HepG2 (cell line): ENCODE results near the gene FBP1. TPM values are rescaled to one million over a fixed set of nuclear protein-coding genes. Genes with fewer than 3 reads are reported as not detected.

ENCODE experiments used
- ATAC-seq: fragments of 200-7000 bp; cut with Tn5 transposase; 3 replicates; pipeline ENCODE4 v1.9.1; 2020; ENCODE audit warnings: mild to moderate bottlenecking, moderate library complexity
- BruUV-seq: library from RNA; stranded (reverse); fragments of 400-500 nt; replicated peaks from 2 replicates; lab custom pipeline; 2021; lab: Mats Ljungman, UMichigan
- CTCF ChIA-PET: fragments of 300-600 bp; formaldehyde crosslinking; extraction: SDS; loops from one replicate; lab custom pipeline; 2021; ENCODE audit warnings: low total read pairs, inconsistent platforms, low intra/inter-chr PET ratio; lab: Yijun Ruan, JAX
- POLR2A ChIA-PET: fragments of 350-600 bp; sonication (Branson Sonifier 250); formaldehyde crosslinking; loops from one replicate; lab custom pipeline; 2020; ENCODE audit warnings: antibody characterized with exemption, inconsistent platforms; lab: Yijun Ruan, JAX
- DNase-seq: peaks from one replicate; pipeline ENCODE4 v3.0.0-alpha.2; 2015; ENCODE audit warnings: low spot score
- FAIRE-seq: peaks from 3 replicates; lab custom pipeline; 2011; peaks lifted over from hg19 to GRCh38; lab: Jason Lieb, UNC
- H2AFZ ChIP-seq: one replicate; pipeline ENCODE4 v1.6.1; 2011; ENCODE audit warnings: low read length, inconsistent platforms
- H3K27ac ChIP-seq: fragments of 300-600 bp; 3 replicates; pipeline ENCODE4 v1.8.0; 2011; ENCODE audit warnings: mixed run types, mild to moderate bottlenecking, mixed read lengths, low read length, inconsistent platforms; ENCODE audit not compliant: insufficient read depth; ENCODE audit errors: extremely low read length
- H3K27me3 ChIP-seq, 2 experiments: fragments of 200-600 bp in 1 of 2; 2 replicates in 1 of 2; 3 replicates in 1 of 2; pipeline versions ENCODE4 v1.6.0 to v1.8.0; 2011; ENCODE audit warnings: low read length in 2 of 2, mild to moderate bottlenecking in 2 of 2, moderate library complexity in 2 of 2, inconsistent platforms in 1 of 2; ENCODE audit not compliant: insufficient read depth in 2 of 2, control insufficient read depth in 1 of 2
- H3K36me3 ChIP-seq, 2 experiments: fragments of 200-600 bp in 1 of 2; replicated peaks in 1 of 2; 2 replicates in 1 of 2; 3 replicates in 1 of 2; pipeline versions ENCODE4 v1.5.1 to v1.8.0; 2011; ENCODE audit warnings: low read length in 2 of 2, inconsistent platforms in 1 of 2; ENCODE audit not compliant: insufficient read depth in 2 of 2, control insufficient read depth in 1 of 2
- H3K4me1 ChIP-seq: 2 replicates; pipeline ENCODE4 v1.5.1; 2012; ENCODE audit warnings: low read length, inconsistent platforms; ENCODE audit not compliant: insufficient read depth
- H3K4me2 ChIP-seq: 2 replicates; pipeline ENCODE4 v1.6.0; 2011; ENCODE audit warnings: low read depth, low read length, inconsistent platforms
- H3K4me3 ChIP-seq, 3 experiments: fragments of 200-600 bp in 1 of 3; sonication (generic), shearing (Covaris generic) in 1 of 3; replicated peaks in 1 of 3; 2 replicates each; pipeline ENCODE4 v1.5.1; 2011 to 2016; ENCODE audit warnings: low read length in 3 of 3, inconsistent platforms in 2 of 3, low read depth in 2 of 3, mild to moderate bottlenecking in 2 of 3, control low read depth in 1 of 3, mixed read lengths in 1 of 3; ENCODE audit not compliant: insufficient read depth in 1 of 3
- H3K79me2 ChIP-seq: one replicate; pipeline ENCODE4 v1.6.1; 2011; ENCODE audit warnings: low read length, inconsistent platforms; ENCODE audit not compliant: insufficient read depth
- H3K9ac ChIP-seq: 2 replicates; pipeline ENCODE4 v1.6.0; 2011; ENCODE audit warnings: mild to moderate bottlenecking, low read depth, low read length, inconsistent platforms; ENCODE audit not compliant: insufficient read depth
- H3K9me3 ChIP-seq: 2 replicates; pipeline ENCODE4 v1.5.1; 2012; ENCODE audit warnings: mild to moderate bottlenecking, low read length
- H4K20me1 ChIP-seq: 2 replicates; pipeline ENCODE4 v1.6.0; 2011; ENCODE audit warnings: inconsistent platforms, mild to moderate bottlenecking, low read length, moderate library complexity; ENCODE audit not compliant: insufficient read depth
- CENPX ChIP-seq: sonication (generic); formaldehyde crosslinking; IDR thresholded peaks from 2 replicates; pipeline ENCODE4 v1.9.0; 2021; ENCODE audit warnings: mild to moderate bottlenecking, missing genetic modification reagents, moderate library complexity
- FOXA1 ChIP-seq, 2 experiments: fragments of 450-650 bp in 1 of 2; sonication (generic) in 1 of 2; formaldehyde crosslinking in 1 of 2; IDR thresholded peaks; 2 replicates each; pipeline versions ENCODE4 v1.4.0 to v1.6.1; 2016 to 2020; ENCODE audit warnings: missing genetic modification reagents in 1 of 2
- ISL2 ChIP-seq: sonication (generic); formaldehyde crosslinking; IDR thresholded peaks from 2 replicates; pipeline ENCODE4 v1.5.0; 2020; ENCODE audit warnings: missing genetic modification reagents
- KDM4B ChIP-seq: sonication (generic); formaldehyde crosslinking; IDR thresholded peaks from 2 replicates; pipeline ENCODE4 v1.4.0; 2020; ENCODE audit warnings: missing genetic modification reagents
- SALL1 ChIP-seq: sonication (generic); formaldehyde crosslinking; IDR thresholded peaks from 2 replicates; pipeline ENCODE4 v1.8.0; 2022; ENCODE audit warnings: mild to moderate bottlenecking, missing genetic modification reagents
- SRY ChIP-seq: sonication (generic); formaldehyde crosslinking; IDR thresholded peaks from 2 replicates; pipeline ENCODE4 v1.8.0; 2022; ENCODE audit warnings: mild to moderate bottlenecking, missing genetic modification reagents
- YEATS4 ChIP-seq: sonication (generic); formaldehyde crosslinking; IDR thresholded peaks from 2 replicates; pipeline ENCODE4 v1.4.0; 2020; ENCODE audit warnings: missing genetic modification reagents, borderline replicate concordance
- ZBTB39 ChIP-seq: sonication (generic); formaldehyde crosslinking; IDR thresholded peaks from 2 replicates; pipeline ENCODE4 v1.5.0; 2020; ENCODE audit warnings: missing genetic modification reagents
- ZFP91 ChIP-seq: sonication (generic); formaldehyde crosslinking; IDR thresholded peaks from 2 replicates; pipeline ENCODE4 v1.9.0; 2022; ENCODE audit warnings: missing genetic modification reagents, mild to moderate bottlenecking, borderline replicate concordance
- ZNF10 ChIP-seq: sonication (generic); formaldehyde crosslinking; IDR thresholded peaks from 2 replicates; pipeline ENCODE4 v1.4.0; 2020; ENCODE audit warnings: mild to moderate bottlenecking, low read depth, missing genetic modification reagents, borderline replicate concordance
- ZNF430 ChIP-seq: sonication (generic); formaldehyde crosslinking; IDR thresholded peaks from 2 replicates; pipeline ENCODE4 v1.9.0; 2021; ENCODE audit warnings: mild to moderate bottlenecking, missing genetic modification reagents
- WGBS: methylation state at CpG from one replicate; pipeline ENCODE4 v1.1.6; 2017; ENCODE audit warnings: low lambda C conversion rate; 5-methylcytosine and 5-hydroxymethylcytosine counted together
- in situ Hi-C: cut with HindIII; loops from 2 replicates; pipeline ENCODE4 v1.10.0; 2017; ENCODE audit warnings: low pct_unique_long_range_greater_than_20kb; ENCODE audit not compliant: extremely low pct_ligation_motif_present
- intact Hi-C: fragments of 100-400 bp; cut with micrococcal nuclease; formaldehyde crosslinking; loops from one replicate; pipeline ENCODE4 v1.10.0; 2022; ENCODE audit not compliant: unreplicated experiment
- polyA plus RNA-seq, 8 experiments: library from polyadenylated mRNA; depleted of rRNA in 3 of 8; stranded (reverse) in 7 of 8; unstranded in 1 of 8; fragments of >200 nt; fragmentation: Illumina TruSeq in 4 of 8; extraction: Trizol in 4 of 8; gene quantifications; 2 replicates each; pipeline versions ENCODE4 v1.2.1 to v1.2.3, GENCODE V29; 2011 to 2016; ENCODE audit warnings: low read depth in 4 of 8, missing spikeins in 1 of 8, mixed read lengths in 1 of 8; ENCODE audit not compliant: insufficient read depth in 1 of 8
- total RNA-seq, 5 experiments: library from RNA; depleted of rRNA; stranded (reverse); fragments of >200 nt; fragmentation: Illumina TruSeq; extraction: Trizol; gene quantifications; 2 replicates each; pipeline ENCODE4 v1.2.3, GENCODE V29; 2016; ENCODE audit warnings: low read depth in 1 of 5
- TF ChIP-seq, protein P1 (sequence below): sonication (generic); formaldehyde crosslinking; IDR thresholded peaks from 2 replicates; pipeline ENCODE4 v1.8.1; 2023; ENCODE audit warnings: missing genetic modification reagents, inconsistent platforms, borderline replicate concordance

FBP1 gene
- total and polyA plus RNA-seq, 2 of the 13 experiments (the other 11 are each of a cell fraction or from before 2014, with no cell fraction given): 0.29 to 0.53 TPM

- no peak for TF ChIP-seq FOXA1 (IDR thresholded peaks at IDR 0.05)
- no peak for TF ChIP-seq FOXA1 (CRISPR knock-in tag; IDR thresholded peaks at IDR 0.05)
- TF ChIP-seq KDM4B (CRISPR knock-in tag): no peak
- TF ChIP-seq SRY (CRISPR knock-in tag): no peak
- TF ChIP-seq, protein P1, sequence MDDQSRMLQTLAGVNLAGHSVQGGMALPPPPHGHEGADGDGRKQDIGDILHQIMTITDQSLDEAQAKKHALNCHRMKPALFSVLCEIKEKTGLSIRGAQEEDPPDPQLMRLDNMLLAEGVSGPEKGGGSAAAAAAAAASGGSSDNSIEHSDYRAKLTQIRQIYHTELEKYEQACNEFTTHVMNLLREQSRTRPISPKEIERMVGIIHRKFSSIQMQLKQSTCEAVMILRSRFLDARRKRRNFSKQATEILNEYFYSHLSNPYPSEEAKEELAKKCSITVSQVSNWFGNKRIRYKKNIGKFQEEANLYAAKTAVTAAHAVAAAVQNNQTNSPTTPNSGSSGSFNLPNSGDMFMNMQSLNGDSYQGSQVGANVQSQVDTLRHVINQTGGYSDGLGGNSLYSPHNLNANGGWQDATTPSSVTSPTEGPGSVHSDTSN (CRISPR knock-in tag): no peak
- no peak for TF ChIP-seq ZNF10 (CRISPR knock-in tag)
- 0 out of 2 replicates have a peak, but pooled peaks have one; percentile 26 for TF ChIP-seq YEATS4 (CRISPR knock-in tag)
These were observed 32.0 kb downstream of the FBP1 start (continued) for GRCh38 chr9:94607423-94607691.

GRCh38 chr9:94606646-94607422 lies 32.5 kb downstream of the FBP1 start:
- Histone ChIP-seq H3K9ac (peak overlapping the region; percentile 65), H3K4me1 (peaks cover 78% of the 10 kb centered on the region), H3K9me3 (no peaks in the 10 kb centered on the region), H3K79me2 (no peaks in the 10 kb centered on the region), H3K4me2 (peak overlapping the region; percentile 95), H4K20me1 (no peaks in the 10 kb centered on the region), H3K36me3 (no peaks in the 10 kb centered on the region), H3K27ac (peak overlapping the region; percentile 86), H3K4me3 (peak overlapping the region; percentile 56 to 69 (median 63)), H3K27me3 (no peaks in the 10 kb centered on the region), H2AFZ (peak overlapping the region; percentile 49)
- BruUV-seq: no TSS peak
- ChIA-PET POLR2A (interaction anchor here (1.2 to 2.8 kb wide), 2 partner anchors 16 to 54 kb away, joined by 3 to 12 read pairs; no protein-coding TSS in a partner anchor), CTCF (no interaction called here)
- in situ Hi-C loops: no loop called here
- FAIRE-seq: peak; percentile 46
- DNase-seq: peak; percentile 20
- intact Hi-C loops: no loop called here
- ATAC-seq: peak; percentile 2; the same call in 2 of the 3 replicates
- 6% methylated on average over 20 of the region's 24 CpGs for WGBS
- TF ChIP-seq ZBTB39 (CRISPR knock-in tag) (no peak), ZFP91 (CRISPR knock-in tag) (peak; percentile 41; the same call in 1 of the 2 replicates), CENPX (CRISPR knock-in tag) (no peak), ZNF430 (CRISPR knock-in tag) (0 out of 2 replicates have a peak, but pooled peaks have one; percentile 20), ISL2 (CRISPR knock-in tag) (0 out of 2 replicates have a peak, but pooled peaks have one; percentile 12), SALL1 (CRISPR knock-in tag) (peak; percentile 17)
